K562 (cell line): ENCODE data around the gene ALS2CL. TPM values are rescaled to one million over a fixed set of nuclear protein-coding genes. Genes with fewer than 3 reads are reported as not detected.

Source experiments
- ATAC-seq: fragments of 200-7000 bp; cut with Tn5 transposase; 3 replicates; pipeline ENCODE4 v1.9.1; 2020; ENCODE audit warnings: moderate library complexity
- BruUV-seq: library from RNA; stranded (reverse); fragments of 400-500 nt; replicated peaks from 2 replicates; lab custom pipeline; 2021; lab: Mats Ljungman, UMichigan
- CTCF ChIA-PET: fragments of 300-600 bp; formaldehyde crosslinking; extraction: SDS; loops from one replicate; lab custom pipeline; 2021; ENCODE audit warnings: low intra/inter-chr PET ratio; lab: Yijun Ruan, JAX
- POLR2A ChIA-PET: fragments of 300-600, 350-650 bp; sonication (Branson Sonifier 250); formaldehyde crosslinking; extraction: SDS; loops from one replicate; lab custom pipeline; 2021; ENCODE audit warnings: antibody characterized with exemption, inconsistent platforms; lab: Yijun Ruan, JAX
- DNase-seq, 4 experiments: peaks; one replicate each; pipeline versions ENCODE4 v3.0.0 to v3.0.0-alpha.2; 2011 to 2018; ENCODE audit warnings: low spot score in 3 of 4, mixed read lengths in 3 of 4; ENCODE audit errors: extremely low read depth in 1 of 4
- FAIRE-seq: peaks from 2 replicates; lab custom pipeline; 2011; peaks lifted over from hg19 to GRCh38; lab: Jason Lieb, UNC
- H2AFZ ChIP-seq: 2 replicates; pipeline ENCODE4 v1.6.0; 2011; ENCODE audit warnings: low read depth, low read length, control low read depth, inconsistent platforms
- H3K27ac ChIP-seq: fragments of 200-600 bp; 3 replicates; pipeline ENCODE4 v1.8.0; 2011; ENCODE audit warnings: low read depth, mild to moderate bottlenecking, control low read depth, inconsistent platforms, low read length, moderate library complexity, mixed read lengths; ENCODE audit errors: extremely low read depth
- H3K27me3 ChIP-seq, 2 experiments: fragments of 300-600 bp in 1 of 2; 2 replicates in 1 of 2; 3 replicates in 1 of 2; pipeline versions ENCODE4 v1.6.0 to v1.8.0; 2011; ENCODE audit warnings: inconsistent platforms in 2 of 2, low read length in 2 of 2, mild to moderate bottlenecking in 1 of 2, mixed read lengths in 1 of 2, moderate library complexity in 1 of 2; ENCODE audit not compliant: control insufficient read depth in 2 of 2, insufficient read depth in 2 of 2
- H3K36me3 ChIP-seq: fragments of 300-600 bp; 3 replicates; pipeline ENCODE4 v1.8.0; 2011; ENCODE audit warnings: mild to moderate bottlenecking, low read length, inconsistent platforms; ENCODE audit not compliant: control insufficient read depth, insufficient read depth
- H3K4me1 ChIP-seq, 2 experiments: fragments of 200-600 bp in 1 of 2; replicated peaks in 1 of 2; 2 replicates in 1 of 2; 3 replicates in 1 of 2; pipeline versions ENCODE4 v1.5.1 to v1.8.0; 2011; ENCODE audit warnings: inconsistent platforms in 2 of 2, low read length in 2 of 2, mild to moderate bottlenecking in 1 of 2, mixed read lengths in 1 of 2, moderate library complexity in 1 of 2; ENCODE audit not compliant: control insufficient read depth in 2 of 2, insufficient read depth in 2 of 2
- H3K4me2 ChIP-seq: 2 replicates; pipeline ENCODE4 v1.6.1; 2011; ENCODE audit warnings: low read length, control low read depth, inconsistent platforms, mixed read lengths; ENCODE audit not compliant: insufficient read depth
- H3K4me3 ChIP-seq: fragments of 200-600 bp; sonication (generic), shearing (Covaris generic); 2 replicates; pipeline ENCODE4 v1.5.1; 2016; ENCODE audit warnings: control low read depth, inconsistent platforms
- H3K79me2 ChIP-seq: fragments of 200-600 bp; 3 replicates; pipeline ENCODE4 v1.8.0; 2011; ENCODE audit warnings: low read length, inconsistent platforms; ENCODE audit not compliant: control insufficient read depth, insufficient read depth
- H3K9ac ChIP-seq, 2 experiments: 2 replicates each; pipeline versions ENCODE4 v1.6.0 to v1.6.1; 2011; ENCODE audit warnings: low read depth in 2 of 2, low read length in 2 of 2, control low read depth in 1 of 2, inconsistent platforms in 1 of 2, mild to moderate bottlenecking in 1 of 2, mixed read lengths in 1 of 2; ENCODE audit not compliant: insufficient read depth in 1 of 2
- H3K9me1 ChIP-seq: one replicate; pipeline ENCODE4 v1.6.0; 2011; ENCODE audit warnings: inconsistent platforms, mild to moderate bottlenecking, low read length, moderate library complexity; ENCODE audit not compliant: control insufficient read depth, insufficient read depth
- H3K9me3 ChIP-seq: replicated peaks from 2 replicates; pipeline ENCODE4 v1.5.1; 2011; ENCODE audit warnings: low read depth, low read length, inconsistent platforms; ENCODE audit not compliant: control insufficient read depth, insufficient read depth
- H4K20me1 ChIP-seq: replicated peaks from 2 replicates; pipeline ENCODE4 v1.6.1; 2011; ENCODE audit warnings: low read length, inconsistent platforms, mixed read lengths; ENCODE audit not compliant: control insufficient read depth, insufficient read depth
- HDAC3 ChIP-seq: fragments of 450-650 bp; IDR thresholded peaks from 2 replicates; pipeline ENCODE4 v1.6.1; 2018; ENCODE audit warnings: borderline replicate concordance, mild to moderate bottlenecking, moderate library complexity; ENCODE audit not compliant: partially characterized antibody
- MYBL2 ChIP-seq, 2 experiments: fragments of 450-650 bp in 1 of 2; sonication (generic) in 1 of 2; formaldehyde crosslinking in 1 of 2; IDR thresholded peaks; 2 replicates each; pipeline versions ENCODE4 v1.6.1 to v1.8.1; 2017 to 2022; ENCODE audit warnings: borderline replicate concordance in 1 of 2, inconsistent platforms in 1 of 2, low read depth in 1 of 2, mild to moderate bottlenecking in 1 of 2, missing genetic modification reagents in 1 of 2, moderate library complexity in 1 of 2
- NR3C1 ChIP-seq: sonication (generic); formaldehyde crosslinking; IDR thresholded peaks from 2 replicates; pipeline ENCODE4 v1.8.1; 2022; ENCODE audit warnings: missing genetic modification reagents
- RBM39 ChIP-seq: fragments of 200-400 bp; formaldehyde crosslinking; optimal IDR thresholded peaks from 2 replicates; pipeline ENCODE3; 2018; ENCODE audit warnings: low read depth, low read length
- SUPT5H ChIP-seq: fragments of 450-650 bp; IDR thresholded peaks from 2 replicates; pipeline ENCODE4 v1.6.1; 2016
- TAF9B ChIP-seq: fragments of 450-650 bp; IDR thresholded peaks from 2 replicates; pipeline ENCODE4 v1.6.1; 2018; ENCODE audit warnings: mild to moderate bottlenecking; ENCODE audit not compliant: partially characterized antibody
- ZNF133 ChIP-seq: fragments of 250-450 bp; sonication (Bioruptor Pico); IDR thresholded peaks from 2 replicates; pipeline ENCODE4 v1.4.0; 2020; ENCODE audit warnings: mild to moderate bottlenecking
- ZNF197 ChIP-seq: fragments of 200-800 bp; sonication (Bioruptor generic); IDR thresholded peaks from 2 replicates; pipeline ENCODE4 v1.6.1; 2016; ENCODE audit warnings: low read depth, missing genetic modification characterization, missing compliant biosample characterization
- ZNF212 ChIP-seq: fragments of 450-650 bp; formaldehyde crosslinking; IDR thresholded peaks from 2 replicates; pipeline ENCODE4 v1.4.0; 2020; ENCODE audit warnings: mild to moderate bottlenecking
- ZNF282 ChIP-seq: sonication (generic); formaldehyde crosslinking; IDR thresholded peaks from 2 replicates; pipeline ENCODE4 v1.8.1; 2023; ENCODE audit warnings: missing genetic modification reagents
- WGBS: fragments of 100-300 bp; shearing (Covaris generic); methylation state at CpG from one replicate; pipeline ENCODE4 v1.1.6; 2016; ENCODE audit warnings: low coverage, mixed read lengths; ENCODE audit not compliant: insufficient coverage; ENCODE audit errors: missing lambda C conversion rate; 5-methylcytosine and 5-hydroxymethylcytosine counted together
- in situ Hi-C: fragments of 300-500 bp; cut with MboI; formaldehyde crosslinking; loops from 4 replicates; pipeline ENCODE4 v1.15.0; 2018; ENCODE audit warnings: inconsistent platforms, mixed read lengths
- intact Hi-C: fragments of 100-400 bp; cut with micrococcal nuclease; formaldehyde crosslinking; loops from 2 replicates; pipeline ENCODE4 v1.14.2; 2022
- polyA plus RNA-seq, 8 experiments: library from polyadenylated mRNA; depleted of rRNA in 4 of 8; stranded (reverse) in 5 of 8; unstranded in 3 of 8; fragments of >200 nt; fragmentation: Nextera tagmentation in 2 of 8; fragmentation: Illumina TruSeq in 1 of 8; extraction: Ambion mirVana in 2 of 8; extraction: Trizol in 1 of 8; gene quantifications; 2 replicates each; pipeline versions ENCODE4 v1.2.1 to v1.2.3, GENCODE V29; 2011 to 2014; ENCODE audit warnings: inconsistent platforms in 1 of 8, missing spikeins in 1 of 8
- total RNA-seq, 7 experiments: library from RNA; depleted of rRNA in 6 of 7; stranded (reverse); fragments of >200 nt in 6 of 7; fragmentation: Illumina TruSeq in 2 of 7; extraction: Trizol in 2 of 7; gene quantifications; 2 replicates each; pipeline versions ENCODE4 v1.2.1 to v1.2.3, GENCODE V29; 2011 to 2021; ENCODE audit warnings: low replicate concordance in 1 of 7
- TF ChIP-seq, protein P1 (sequence below): sonication (generic); formaldehyde crosslinking; IDR thresholded peaks from 2 replicates; pipeline ENCODE4 v1.8.1; 2022; ENCODE audit warnings: missing genetic modification reagents
- TF ChIP-seq, protein P2 (sequence below): fragments of 450-650 bp; IDR thresholded peaks from 2 replicates; pipeline ENCODE4 v1.6.1; 2016; ENCODE audit warnings: missing biosample characterization, missing genetic modification characterization

Gene ALS2CL
- total and polyA plus RNA-seq, 9 of the 15 experiments (the other 6 are each of a cell fraction or from before 2014, with no cell fraction given) = 0.03 to 0.13 (median 0.05) TPM; not detected in 3

DNA sequence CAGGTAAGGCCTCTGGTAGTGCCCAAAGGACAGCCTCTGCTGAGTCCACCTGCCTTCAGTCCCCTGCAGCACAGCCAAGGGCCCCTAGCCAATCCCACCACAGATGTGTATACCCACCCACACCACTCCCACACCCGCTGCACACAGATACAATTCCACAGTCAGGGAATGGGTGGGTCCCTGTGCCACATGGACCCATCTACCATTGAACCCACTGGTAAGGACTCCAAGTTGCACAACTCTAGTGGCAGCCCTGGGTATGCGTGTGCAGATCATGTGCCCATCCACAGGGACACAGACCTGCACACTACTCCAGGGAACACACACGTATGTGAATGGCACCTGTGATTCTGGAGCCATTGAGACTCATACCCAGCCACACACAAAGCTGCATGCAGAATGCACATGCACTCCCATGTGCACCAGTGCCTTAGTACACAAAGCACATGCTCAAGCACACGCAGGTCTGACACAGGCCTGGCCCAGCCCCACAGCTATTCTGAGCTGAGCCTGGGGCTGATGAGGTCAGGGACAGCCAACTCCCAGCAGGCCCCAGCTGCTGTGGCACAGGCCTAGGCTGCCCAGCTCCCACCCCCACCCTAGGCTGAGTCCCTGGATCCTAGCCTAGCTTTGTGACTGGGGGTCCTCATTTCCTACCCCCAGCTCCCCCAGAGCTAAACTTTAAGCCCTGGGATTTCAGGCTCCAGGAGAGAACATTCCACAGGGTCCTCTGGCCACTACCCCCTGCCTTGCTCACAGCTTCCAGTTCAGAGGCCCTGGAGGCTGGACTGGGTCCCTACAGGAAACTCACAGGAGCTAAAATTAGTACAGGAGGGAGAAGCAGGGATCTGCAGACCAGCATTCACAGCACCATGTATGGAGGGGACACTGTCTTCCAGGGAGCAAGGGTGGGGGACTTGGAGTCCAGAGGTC is 2.7 kb upstream of the ALS2CL start:
- H3K9me3 ChIP-seq = no peaks in the 10 kb centered on the region
- H3K4me1 ChIP-seq = peaks cover 0 to 28% of the 10 kb centered on the region in 2 experiments; a peak in 2 of 5 replicates
- BruUV-seq = no TSS peak
- H3K27ac ChIP-seq = no peak overlapping the region
- no peaks in the 10 kb centered on the region; the same call in 1 of the 2 replicates for H4K20me1 ChIP-seq
- H3K79me2 ChIP-seq = no peaks in the 10 kb centered on the region
- no peak overlapping the region for H3K9ac ChIP-seq
- WGBS = 47% methylated on average over 4 of the region's 4 CpGs
- no peak overlapping the region for H3K4me3 ChIP-seq
- CTCF ChIA-PET = interaction anchor here (0.9 to 1.1 kb wide), 2 partner anchors 199 to 208 kb away, joined by 3 to 4 read pairs; no protein-coding TSS in a partner anchor
- H3K9me1 ChIP-seq = no peaks in the 10 kb centered on the region
- POLR2A ChIA-PET = interaction anchor here (0.7 to 2.6 kb wide), 3 partner anchors 12 to 247 kb away, joined by 3 to 11 read pairs (median 3); no protein-coding TSS in a partner anchor
- in situ Hi-C loops = no loop called here
- no peak for ATAC-seq
- intact Hi-C loops = no loop called here
- no peak overlapping the region for H2AFZ ChIP-seq
- no peaks in the 10 kb centered on the region for H3K36me3 ChIP-seq
- no peak for DNase-seq
- H3K4me2 ChIP-seq = no peak overlapping the region
- FAIRE-seq = no peak
- TF ChIP-seq ZNF197 (CRISPR knock-in tag) (no peak), ZNF133 (CRISPR knock-in tag) (no peak), MYBL2 (IDR thresholded peaks at IDR 0.05; ENCODE audit: low read depth) (no peak), MYBL2 (CRISPR knock-in tag; IDR thresholded peaks at IDR 0.05; ENCODE audit: borderline replicate concordance) (0 out of 2 replicates have a peak, but pooled peaks have one; percentile 51), SUPT5H (no peak), ZNF282 (CRISPR knock-in tag) (no peak), TAF9B (no peak), RBM39 (no peak), HDAC3 (no peak), NR3C1 (CRISPR knock-in tag) (no peak), ZNF212 (CRISPR knock-in tag) (no peak)
- TF ChIP-seq, protein P1, sequence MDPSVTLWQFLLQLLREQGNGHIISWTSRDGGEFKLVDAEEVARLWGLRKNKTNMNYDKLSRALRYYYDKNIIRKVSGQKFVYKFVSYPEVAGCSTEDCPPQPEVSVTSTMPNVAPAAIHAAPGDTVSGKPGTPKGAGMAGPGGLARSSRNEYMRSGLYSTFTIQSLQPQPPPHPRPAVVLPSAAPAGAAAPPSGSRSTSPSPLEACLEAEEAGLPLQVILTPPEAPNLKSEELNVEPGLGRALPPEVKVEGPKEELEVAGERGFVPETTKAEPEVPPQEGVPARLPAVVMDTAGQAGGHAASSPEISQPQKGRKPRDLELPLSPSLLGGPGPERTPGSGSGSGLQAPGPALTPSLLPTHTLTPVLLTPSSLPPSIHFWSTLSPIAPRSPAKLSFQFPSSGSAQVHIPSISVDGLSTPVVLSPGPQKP (CRISPR knock-in tag) = peak; percentile 68; the same call in 1 of the 2 replicates
- TF ChIP-seq, protein P2, sequence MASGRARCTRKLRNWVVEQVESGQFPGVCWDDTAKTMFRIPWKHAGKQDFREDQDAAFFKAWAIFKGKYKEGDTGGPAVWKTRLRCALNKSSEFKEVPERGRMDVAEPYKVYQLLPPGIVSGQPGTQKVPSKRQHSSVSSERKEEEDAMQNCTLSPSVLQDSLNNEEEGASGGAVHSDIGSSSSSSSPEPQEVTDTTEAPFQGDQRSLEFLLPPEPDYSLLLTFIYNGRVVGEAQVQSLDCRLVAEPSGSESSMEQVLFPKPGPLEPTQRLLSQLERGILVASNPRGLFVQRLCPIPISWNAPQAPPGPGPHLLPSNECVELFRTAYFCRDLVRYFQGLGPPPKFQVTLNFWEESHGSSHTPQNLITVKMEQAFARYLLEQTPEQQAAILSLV (tag) = no peak
- peaks cover 12 to 35% of the 10 kb centered on the region in 2 experiments for H3K27me3 ChIP-seq
